HG02973 (cell line): ENCODE measurements around the gene MEI1.
A peak's percentile ranks its signal among the peaks of the same experiment; 100 is the strongest.
"Not testable (repeated sequence)": the region's sequence is repeated elsewhere in the genome, so short reads cannot be mapped to it uniquely, and the experiment has no call there.

Experiments used
- ATAC-seq: cut with Tn5 transposase; IDR thresholded peaks from one replicate; pipeline ENCODE4 v1.9.1; 2021; ENCODE audit warnings: moderate library complexity; ENCODE audit not compliant: unreplicated experiment

MEI1 gene

DNA sequence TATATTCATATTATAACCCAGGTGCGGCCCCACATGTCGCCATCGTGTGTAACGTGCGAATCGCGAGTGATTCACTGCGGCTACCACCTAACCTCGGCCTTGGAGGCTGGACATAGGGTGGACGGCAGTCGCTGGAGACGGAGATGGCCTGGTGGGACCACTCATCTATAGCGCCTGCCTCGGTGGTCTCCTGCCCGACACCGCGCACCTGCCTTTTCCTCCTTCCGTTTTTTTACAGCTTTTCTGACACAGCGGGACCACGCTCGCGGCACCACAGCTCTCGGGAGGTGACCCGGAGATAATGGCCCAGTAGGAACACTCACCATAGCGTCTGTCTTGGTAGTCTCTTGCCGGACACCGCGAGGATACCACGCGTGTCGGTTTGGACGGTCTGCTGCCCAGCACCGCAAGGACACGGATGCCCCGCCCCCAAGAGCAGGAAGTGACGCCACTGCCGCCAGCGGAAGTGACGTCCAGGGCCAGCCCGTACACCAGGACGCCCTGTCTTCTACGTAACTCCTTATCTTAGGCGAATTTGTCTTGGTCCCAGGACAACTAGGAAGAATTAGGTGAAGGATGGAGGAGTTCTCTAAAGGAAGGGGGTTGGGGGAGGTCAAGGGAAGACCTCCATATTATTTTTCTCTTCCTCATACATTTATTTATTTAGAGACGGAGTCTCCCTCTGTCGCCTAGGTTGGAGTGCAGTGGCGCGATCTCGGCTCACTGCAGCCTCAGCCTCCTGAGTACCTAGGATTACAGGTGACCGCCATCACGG, 17.1 kb upstream of the MEI1 start:
- ATAC-seq, result no peak

DNA sequence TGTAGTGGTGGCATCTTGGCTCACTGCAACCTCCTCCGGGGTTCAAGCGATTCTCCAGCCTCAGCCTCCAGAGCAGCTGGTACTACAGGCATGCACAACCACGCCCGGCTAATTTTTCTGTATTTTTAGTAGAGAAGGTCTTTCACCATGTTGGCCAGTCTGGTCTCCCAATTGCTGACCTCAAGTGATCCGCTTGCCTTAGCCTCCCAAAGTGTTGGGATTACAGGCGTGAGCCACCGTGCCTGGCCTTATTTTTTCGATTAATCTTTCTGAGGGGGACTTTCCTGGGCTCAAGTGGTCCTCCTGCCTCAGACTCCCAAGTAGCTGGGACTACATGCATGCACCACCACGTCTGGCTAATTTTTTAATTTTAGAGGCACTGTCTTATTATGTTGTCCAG, 16.3 kb upstream of the MEI1 start:
- ATAC-seq, result no peak

DNA sequence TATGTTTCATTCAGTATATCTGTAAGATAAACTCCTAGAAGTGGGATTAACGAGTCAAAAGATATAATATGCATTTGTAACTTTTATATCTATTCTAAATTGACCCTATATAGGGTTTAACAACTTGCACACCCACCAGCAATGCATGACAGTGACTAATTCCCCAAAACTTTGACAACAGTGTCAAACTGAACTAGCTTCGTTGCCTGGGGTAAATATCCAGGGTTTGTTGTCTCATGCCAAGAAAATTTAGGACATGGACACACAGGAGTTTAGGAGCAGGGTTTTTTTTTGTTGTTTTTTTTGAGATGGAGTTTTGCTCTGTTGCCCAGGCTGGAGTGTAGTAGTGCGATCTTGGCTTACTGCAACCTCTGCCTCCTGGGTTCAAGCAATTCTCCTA, 15.7 kb upstream of the MEI1 start:
- no peak for ATAC-seq

DNA sequence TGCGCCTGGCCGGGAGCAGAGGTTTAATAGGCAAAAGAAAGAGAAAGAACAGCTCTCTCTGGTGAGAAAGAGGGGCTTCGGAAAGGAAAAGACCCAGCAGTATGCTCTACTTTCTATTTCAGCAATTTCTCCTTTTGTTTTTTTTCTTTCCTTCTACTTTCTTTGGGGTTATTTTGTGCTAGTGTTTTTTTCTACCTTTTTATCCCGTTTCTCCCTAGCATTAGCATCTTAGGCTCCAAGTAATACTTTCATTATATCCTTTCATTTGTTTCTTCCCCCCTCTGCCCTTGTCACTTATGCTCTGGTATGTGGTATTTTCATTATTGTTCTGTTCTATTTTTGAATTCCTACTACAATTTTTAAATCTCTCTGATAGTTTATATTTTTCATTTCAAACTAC, 15.1 kb upstream of the MEI1 start:
- ATAC-seq, result no peak

DNA sequence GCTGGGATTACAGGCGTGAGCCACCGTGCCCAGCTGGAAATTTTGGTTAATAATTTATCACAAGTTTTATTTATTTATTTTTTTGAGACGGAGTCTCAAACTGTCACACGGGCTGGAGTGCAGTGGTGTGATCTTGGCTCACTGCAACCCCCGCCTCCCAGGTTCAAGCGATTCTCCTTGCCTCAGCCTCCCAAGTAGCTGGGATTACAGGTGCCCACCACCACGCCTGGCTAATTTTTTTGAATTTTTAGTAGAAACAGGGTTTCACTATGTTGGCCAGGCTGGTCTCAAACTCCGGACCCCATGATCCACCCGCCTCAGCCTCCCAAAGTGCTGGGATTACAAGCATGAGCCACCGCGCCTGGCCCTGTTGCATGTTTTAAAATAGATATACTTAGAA, 12.4 kb upstream of the MEI1 start:
- ATAC-seq, result not testable (repeated sequence)

DNA sequence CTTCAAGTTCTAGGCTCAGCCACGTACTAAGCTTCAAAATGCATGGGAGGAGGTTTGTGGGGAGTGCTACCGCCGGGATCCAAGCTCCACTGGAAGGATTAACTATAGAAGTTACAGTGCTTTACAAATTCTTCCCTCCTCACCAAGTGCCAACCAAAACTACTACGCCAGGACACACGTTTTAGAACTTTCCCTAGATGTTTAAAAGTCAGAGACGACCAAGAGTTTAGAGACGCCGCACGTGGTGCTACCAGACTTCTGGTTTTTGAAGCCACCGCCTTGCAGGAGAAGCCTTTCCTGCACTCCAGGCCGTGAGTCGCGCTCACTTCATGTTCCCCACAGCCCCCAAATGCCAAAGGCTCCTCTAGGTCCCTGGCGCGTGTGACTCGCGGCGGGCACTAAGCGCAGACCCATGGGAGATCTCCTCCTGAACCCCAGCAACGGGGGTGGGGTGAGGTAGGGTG, 11.4 kb upstream of the MEI1 start:
- ATAC-seq, result no peak

DNA sequence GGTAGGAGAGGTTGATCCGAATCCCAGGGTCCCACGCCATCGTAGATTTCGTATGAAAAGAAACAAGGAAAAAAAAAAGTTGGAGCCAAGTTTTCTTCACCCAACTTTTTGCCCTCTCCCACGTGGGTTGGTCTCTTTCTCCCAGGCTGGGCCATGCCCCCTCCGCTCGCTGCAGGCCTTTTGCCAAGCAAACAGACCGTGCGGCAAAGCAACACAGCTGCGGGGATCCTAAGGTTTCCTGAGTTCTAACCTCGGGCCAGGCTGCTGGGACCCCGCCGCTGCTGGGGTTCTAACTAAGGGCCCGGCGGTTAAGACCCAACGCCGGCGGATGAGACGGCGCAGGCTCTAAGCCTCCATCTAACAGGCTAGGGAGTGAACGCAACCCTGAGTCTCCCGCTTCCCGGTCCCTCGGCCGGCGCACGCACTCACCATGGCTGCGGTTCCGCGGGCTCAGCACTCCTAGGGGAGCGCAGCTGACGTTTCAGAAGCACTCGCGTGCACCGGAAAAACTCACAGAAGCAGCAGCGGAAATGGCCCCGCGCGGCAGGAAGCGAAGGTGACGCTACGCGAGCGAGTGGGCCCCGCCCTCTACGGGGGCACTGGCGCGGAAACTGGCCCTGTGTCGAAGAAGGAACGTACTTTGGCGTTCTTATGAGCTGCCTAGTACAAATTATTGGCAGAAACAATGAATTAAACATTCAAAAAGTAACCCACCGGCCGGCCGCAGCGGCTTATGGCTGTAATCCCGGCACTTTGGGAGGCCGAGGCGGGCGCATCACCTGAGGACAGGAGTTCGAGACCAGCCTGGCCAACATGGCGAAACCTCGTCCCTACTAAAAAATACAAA, 10.7 kb upstream of the MEI1 start, which contains the start of gene SNU13:
Gene SNU13 (minus strand): TSS at position 503 of the 847 bp plus-strand sequence. CDS start 71 bp downstream, at position 432.
- peak; percentile 81 for ATAC-seq

DNA sequence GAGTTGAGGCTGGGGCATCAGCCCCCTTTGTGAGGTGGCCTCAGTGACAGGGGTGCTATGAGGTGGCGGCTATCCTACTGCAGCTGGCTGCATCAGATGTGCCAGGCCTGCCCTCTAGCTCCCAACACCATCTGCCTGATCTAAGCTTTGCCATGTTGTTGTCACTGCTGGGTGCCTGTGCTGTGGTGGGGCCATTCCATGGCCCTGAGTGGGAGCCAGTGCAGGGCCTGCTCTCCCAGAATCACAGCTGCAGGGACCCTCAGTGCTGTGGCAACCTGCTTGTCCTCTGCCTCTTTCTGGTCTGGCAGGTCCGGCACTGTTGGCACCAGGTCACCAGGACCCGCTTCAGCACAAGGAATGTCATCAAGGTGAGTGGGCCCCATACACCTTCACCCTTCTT, 8.8 kb upstream of the MEI1 start:
- no peak for ATAC-seq

DNA sequence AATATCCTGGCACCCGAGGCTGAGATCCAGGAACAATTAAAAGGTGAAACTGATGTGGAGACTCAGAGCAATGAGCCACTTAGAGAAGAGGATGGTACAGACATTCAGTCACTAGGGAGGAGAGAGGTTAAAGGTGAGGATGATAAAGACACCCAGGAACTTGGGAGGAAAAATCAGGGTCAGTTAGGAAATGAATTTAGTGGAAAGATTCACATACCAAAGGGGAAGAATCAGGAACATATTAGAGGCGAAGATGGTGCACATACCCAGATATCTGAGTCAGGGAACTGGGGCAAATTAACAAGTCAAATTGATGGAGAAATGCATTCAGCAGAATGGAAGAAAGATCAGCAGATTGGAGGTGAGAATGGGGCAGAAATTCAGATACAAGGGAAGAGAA, 4.1 kb upstream of the MEI1 start:
- ATAC-seq, result no peak

DNA sequence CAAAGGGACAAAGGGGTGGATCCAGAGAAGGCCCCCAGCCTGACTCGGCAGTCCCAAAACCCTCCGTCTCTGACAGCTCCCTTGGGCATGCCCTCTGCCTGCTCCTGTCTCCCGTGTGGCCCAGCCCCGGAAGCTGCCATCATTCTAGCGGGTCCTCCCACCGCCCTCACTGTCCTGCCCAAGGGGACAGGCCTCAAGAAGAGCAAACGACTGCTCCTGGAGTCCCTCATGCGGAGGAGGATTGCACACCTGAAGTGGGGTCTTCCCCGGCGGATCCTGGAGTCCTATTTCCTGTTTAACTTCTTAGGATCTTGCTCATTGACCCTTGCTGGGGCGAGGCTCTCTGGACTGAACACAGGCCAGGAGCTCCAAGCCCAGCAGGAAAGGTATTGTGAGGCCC, 2.6 kb upstream of the MEI1 start:
- ATAC-seq, result no peak

DNA sequence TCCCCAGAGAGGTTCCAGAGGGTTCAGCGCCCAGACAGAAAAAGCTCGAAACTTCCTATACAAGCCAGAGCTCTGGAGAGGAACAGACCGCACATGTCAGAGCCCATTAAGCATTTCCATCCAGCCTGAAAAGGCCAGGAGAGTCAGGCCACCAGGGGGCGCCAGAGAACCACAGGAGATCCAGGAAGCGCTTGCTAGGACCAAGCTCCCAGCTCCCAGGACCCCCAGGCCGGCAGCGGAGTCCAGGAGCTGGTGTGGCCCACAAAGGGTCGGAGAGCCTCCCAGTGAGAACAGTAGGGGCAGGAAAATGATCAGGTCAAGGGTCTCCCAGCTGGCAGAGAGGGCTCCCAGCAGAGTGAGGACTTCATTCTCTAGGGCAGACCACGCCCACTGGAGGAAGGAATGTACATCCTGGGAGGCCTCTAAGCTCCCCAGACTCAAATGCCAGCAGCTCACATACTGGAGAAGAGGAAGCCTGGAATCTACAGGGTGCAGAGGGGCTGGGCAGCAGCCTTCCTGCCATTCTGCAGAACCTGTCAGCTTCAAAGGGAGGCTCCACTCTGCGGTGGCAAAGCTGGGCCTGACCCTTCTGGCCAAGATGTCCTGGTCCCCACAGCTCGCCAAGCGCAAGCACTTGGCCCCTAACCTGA, 2.1 kb upstream of the MEI1 start:
- no peak for ATAC-seq

DNA sequence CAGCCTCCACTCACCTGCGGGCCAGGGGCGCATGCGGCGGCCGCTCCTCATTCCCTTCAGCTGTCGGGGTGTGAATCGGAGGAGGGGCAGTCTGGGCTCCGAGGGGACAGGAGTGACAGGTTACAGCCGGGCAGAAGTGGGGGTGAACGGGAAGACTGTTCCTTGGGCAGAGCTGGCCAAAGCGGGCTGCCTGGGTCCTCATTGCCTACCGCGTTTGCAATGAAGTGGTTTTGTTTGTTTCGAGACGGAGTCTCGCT, 733 bp downstream of the MEI1 start:
- no peak for ATAC-seq

DNA sequence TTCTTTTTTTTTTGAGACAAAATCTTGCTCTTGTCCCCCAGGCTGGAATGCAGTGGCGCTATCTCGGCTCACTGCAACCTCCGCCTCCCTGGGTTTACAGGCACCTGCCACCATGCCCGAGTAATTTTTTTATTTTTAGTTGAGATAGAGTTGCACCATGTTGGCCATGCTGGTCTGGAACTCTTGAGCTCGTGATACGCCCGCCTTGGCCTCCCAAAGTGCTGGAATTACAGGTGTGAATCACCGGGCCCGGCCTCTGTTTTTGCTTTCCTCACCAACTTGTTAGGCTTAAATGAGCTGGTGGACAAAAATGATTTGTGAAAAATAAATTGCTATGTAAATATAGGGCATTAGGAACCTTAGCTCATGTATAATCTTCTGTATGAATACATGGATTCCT, 3.5 kb downstream of the MEI1 start:
- ATAC-seq, result no peak

DNA sequence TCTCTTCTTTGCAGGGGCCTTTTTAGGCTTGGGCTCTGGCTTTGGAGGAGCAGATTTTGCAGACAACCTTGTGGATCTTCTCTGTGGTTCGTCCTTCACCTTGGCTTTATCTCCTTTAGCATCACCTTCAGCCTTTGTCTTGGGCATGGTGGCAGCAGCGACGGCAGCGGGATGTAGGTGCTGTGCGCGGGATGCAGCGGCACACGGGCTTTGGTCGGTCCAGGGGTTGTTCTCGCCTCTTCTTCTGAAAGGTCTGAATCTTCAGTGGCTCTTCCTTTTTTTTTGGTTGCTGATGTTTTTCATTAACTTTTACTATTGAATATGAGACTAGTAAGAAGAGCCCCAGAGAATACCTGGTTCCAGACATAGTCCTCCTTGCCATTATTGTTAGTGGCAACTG, 10.0 kb downstream of the MEI1 start:
- ATAC-seq, result no peak

DNA sequence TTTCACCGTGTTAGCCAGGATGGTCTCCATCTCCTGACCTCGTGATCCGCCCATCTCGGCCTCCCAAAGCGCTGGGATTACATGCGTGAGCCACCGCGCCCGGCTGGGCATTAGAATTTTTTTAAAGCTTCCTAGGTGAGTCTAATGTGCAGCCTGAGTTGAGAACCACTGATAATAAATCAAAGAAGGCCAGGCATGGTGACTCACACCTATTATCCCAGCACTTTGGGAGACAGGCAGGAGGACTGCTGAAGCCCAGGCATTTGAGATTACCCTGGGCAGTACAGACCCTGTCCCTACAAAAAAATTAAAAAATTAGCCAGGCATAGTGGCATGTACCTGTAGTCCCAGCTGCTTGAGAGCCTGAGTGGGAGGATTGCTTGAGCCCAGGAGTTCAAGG, 13.7 kb downstream of the MEI1 start:
- ATAC-seq, result no peak

DNA sequence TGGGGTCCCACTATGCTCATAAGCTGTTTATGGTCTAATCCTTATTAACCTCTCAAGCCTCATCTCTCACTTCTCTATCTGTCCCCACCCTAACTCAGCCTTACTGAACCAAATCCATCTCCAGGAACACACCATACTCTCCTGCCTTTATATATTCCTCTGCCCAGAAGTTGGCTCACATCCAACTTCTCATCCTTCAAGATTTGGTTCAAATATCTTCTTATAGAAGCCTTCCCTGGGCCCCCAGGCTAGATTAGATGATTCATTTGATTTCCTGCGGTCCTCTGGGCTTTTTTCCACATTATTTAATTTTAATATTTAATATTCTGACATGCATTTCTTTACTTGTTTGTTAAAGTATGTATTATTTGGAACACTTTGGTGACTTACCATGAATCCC, 23.2 kb downstream of the MEI1 start:
- ATAC-seq, result no peak

DNA sequence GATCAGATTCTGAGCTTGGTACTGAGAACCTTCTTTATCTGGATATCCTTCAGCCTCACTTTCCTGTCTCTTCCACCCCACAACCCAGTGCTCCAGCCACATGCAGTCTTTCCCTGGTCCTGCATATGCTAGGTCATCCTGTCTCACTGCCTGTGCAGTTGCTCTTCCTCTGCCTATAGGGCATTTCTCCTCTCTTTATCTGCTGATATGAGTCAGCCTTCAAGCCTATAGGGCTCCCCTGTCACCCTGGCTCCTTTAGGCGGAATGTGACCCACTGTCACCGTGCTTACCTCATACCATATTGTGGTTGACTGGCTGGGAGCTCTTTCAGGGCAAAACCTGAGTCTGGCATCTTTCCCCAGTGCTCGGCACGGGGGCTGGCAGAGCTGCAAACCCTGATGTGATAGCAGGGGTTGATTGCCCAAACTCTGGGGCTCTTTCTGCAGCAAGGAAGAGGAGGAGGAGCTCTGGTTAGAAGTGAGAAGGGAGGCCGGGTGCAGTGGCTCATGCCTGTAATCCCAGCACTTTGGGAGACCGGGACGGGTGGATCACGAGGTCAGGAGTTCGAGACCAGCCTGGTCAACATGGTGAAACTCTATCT, 26.3 kb downstream of the MEI1 start:
- ATAC-seq, result no peak

DNA sequence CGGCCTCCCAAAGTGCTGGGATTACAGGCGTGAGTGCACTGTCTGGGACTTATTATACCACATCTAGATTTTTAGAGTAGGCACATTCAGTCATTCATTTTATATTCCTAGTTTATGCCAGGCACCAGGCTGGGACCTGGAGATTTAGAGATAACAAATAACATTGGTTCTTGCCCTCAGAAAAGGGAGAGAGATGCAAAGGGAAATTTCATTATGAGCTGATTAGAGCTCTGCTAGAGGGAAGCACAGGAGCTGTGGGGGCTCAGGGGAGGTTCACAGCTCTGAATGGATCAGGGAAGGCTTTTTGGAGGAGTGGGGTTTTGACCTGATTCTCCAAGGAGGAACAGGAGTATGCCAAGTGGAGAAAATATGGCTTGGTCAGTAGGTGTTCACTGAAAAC, 32.3 kb downstream of the MEI1 start:
- no peak for ATAC-seq

DNA sequence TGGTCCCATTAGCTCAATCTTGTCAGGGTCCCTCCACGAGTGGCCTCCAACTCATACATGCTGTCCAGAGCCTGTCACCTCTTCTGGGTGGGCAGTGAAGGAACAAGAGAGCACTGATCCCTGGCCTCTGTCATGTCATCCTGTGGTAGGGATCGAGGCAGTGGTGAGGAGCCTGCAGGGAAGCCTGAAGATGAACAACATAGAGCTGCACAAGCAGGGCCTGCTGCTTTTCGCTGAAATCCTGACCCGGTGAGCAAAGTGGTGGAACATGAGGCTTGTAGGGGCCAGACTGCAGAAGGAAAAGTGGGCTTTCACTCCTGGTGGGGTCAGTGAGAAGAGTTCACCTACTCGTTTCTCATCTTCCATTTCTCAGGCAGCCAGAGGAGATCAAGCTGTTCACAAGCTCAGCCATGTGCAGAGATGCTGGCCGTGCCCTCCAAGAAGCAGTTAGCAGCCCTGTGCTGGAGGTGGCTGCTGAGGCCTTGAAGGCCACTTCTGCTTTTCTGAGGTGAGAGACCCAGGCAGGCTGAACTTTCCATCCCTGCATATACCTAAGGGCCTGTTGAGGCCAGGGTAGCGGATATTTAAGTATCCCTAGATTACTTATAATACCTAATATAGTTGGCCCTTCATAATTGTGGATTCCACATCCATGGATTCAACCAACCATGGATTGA, 32.9 kb downstream of the MEI1 start:
- ATAC-seq, result no peak

DNA sequence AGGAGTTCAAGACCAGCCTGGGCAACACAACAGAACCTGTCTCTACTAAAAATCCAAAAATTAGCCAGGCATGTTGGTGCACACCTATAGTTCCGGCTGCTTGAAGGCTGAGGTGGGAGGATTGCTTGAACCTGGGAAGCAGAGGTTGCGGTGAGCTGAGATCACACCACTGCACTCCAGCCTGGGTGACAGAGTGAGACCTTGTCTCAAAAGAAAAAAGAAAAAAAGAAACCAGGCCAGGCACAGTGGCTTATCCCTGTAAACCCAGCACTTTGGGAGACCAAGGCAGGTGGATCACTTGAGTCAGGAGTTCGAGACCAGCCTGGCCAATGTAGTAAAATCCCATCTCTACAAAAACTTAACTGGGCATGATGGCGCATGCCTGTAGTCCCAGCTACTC, 33.9 kb downstream of the MEI1 start:
- ATAC-seq, result not testable (repeated sequence)

DNA sequence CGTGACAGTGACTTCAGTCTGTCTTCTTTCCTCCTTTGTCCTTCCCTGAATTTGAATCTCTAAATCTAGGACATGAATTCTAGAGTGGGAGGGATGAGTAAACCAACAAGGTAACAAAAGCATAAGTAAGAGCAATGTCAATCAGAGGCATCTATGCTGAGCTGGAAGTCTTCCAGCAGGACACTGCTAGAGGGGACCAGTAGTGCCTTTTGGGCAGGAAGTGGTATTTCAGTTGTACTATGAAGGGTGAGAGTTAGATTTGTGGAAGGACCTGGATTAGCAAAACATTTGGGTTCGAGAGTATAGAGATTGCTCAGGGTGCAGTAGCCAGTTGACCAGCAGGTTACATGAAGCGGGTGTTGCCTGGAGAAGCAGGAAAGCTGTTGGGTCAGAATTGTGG, 40.3 kb downstream of the MEI1 start:
- no peak for ATAC-seq
